HCT116 (cell line): ENCODE data around the gene LDB2. TPM values are rescaled to one million over a fixed set of nuclear protein-coding genes. Genes with fewer than 3 reads are reported as not detected.

Experiments
- ATAC-seq: fragments of 200-7000 bp; cut with Tn5 transposase; 2 replicates; pipeline ENCODE4 v1.9.1; 2020; ENCODE audit warnings: mild to moderate bottlenecking, moderate library complexity
- BruUV-seq: library from RNA; stranded (reverse); fragments of 400-500 nt; replicated peaks from 2 replicates; lab custom pipeline; 2021; lab: Mats Ljungman, UMichigan
- CTCF ChIA-PET: fragments of 300-600 bp; sonication (Branson Sonifier 250); formaldehyde crosslinking; loops from one replicate; lab custom pipeline; 2021; ENCODE audit warnings: antibody characterized with exemption; lab: Charles Lee
- POLR2A ChIA-PET: fragments of 300-600, 350-600 bp; sonication (Branson Sonifier 250); formaldehyde crosslinking; loops from one replicate; lab custom pipeline; 2021; ENCODE audit warnings: antibody characterized with exemption; lab: Charles Lee
- RAD21 ChIA-PET, 2 experiments: fragments of 300-600 bp; sonication (Branson Sonifier 250); formaldehyde crosslinking; loops; one replicate each; lab custom pipeline; 2023; ENCODE audit warnings: low total read pairs in 2 of 2; ENCODE audit not compliant: uncharacterized antibody in 2 of 2, unreplicated experiment in 2 of 2, low non-redundant PET in 1 of 2; lab: Charles Lee
- DNase-seq: peaks from one replicate; pipeline ENCODE4 v3.0.0-alpha.2; 2010; ENCODE audit warnings: low read depth, low spot score
- H2AFZ ChIP-seq: fragments of 200-600 bp; shearing (Covaris generic), sonication (generic); 2 replicates; pipeline ENCODE4 v1.6.1; 2017; ENCODE audit warnings: low read depth, mixed run types, mixed read lengths, antibody characterized with exemption, low read length; ENCODE audit not compliant: poor library complexity, severe bottlenecking
- H3K27ac ChIP-seq: 2 replicates; pipeline ENCODE4 v1.5.1; 2012; ENCODE audit warnings: low read depth, low read length
- H3K27me3 ChIP-seq: fragments of 200-600 bp; sonication (generic); 2 replicates; pipeline ENCODE4 v1.6.1; 2016; ENCODE audit warnings: mixed run types, low read length, mixed read lengths; ENCODE audit not compliant: insufficient read depth
- H3K36me3 ChIP-seq, 2 experiments: fragments of 200-500 bp in 1 of 2; fragments of 200-600 bp in 1 of 2; sonication (Bioruptor generic) in 1 of 2; sonication (generic) in 1 of 2; 2 replicates each; pipeline versions ENCODE4 v1.5.1 to v1.6.1; 2014 to 2016; ENCODE audit warnings: low read length in 2 of 2, inconsistent platforms in 1 of 2, mixed read lengths in 1 of 2, mixed run types in 1 of 2; ENCODE audit not compliant: insufficient read depth in 2 of 2, control insufficient read depth in 1 of 2
- H3K4me1 ChIP-seq, 2 experiments: fragments of 200-600 bp in 1 of 2; sonication (generic) in 1 of 2; 2 replicates each; pipeline versions ENCODE4 v1.5.1 to v1.6.1; 2012 to 2017; ENCODE audit warnings: low read length in 2 of 2, inconsistent platforms in 1 of 2, mild to moderate bottlenecking in 1 of 2, mixed read lengths in 1 of 2, mixed run types in 1 of 2, moderate library complexity in 1 of 2; ENCODE audit not compliant: insufficient read depth in 2 of 2, control insufficient read depth in 1 of 2
- H3K4me2 ChIP-seq: fragments of 200-600 bp; sonication (generic); 2 replicates; pipeline ENCODE4 v1.6.1; 2017; ENCODE audit warnings: mixed run types, low read length, mixed read lengths
- H3K4me3 ChIP-seq, 2 experiments: fragments of 200-600 bp in 1 of 2; sonication (generic) in 1 of 2; replicated peaks in 1 of 2; 2 replicates each; pipeline ENCODE4 v1.5.1; 2011 to 2016; ENCODE audit warnings: low read length in 2 of 2, control low read depth in 1 of 2, low read depth in 1 of 2, mild to moderate bottlenecking in 1 of 2, mixed read lengths in 1 of 2, mixed run types in 1 of 2
- H3K79me2 ChIP-seq: fragments of 200-600 bp; sonication (generic); 2 replicates; pipeline ENCODE4 v1.6.1; 2017; ENCODE audit warnings: mild to moderate bottlenecking, mixed run types, low read length, moderate library complexity, mixed read lengths; ENCODE audit not compliant: insufficient read depth
- H3K9ac ChIP-seq: fragments of 200-600 bp; sonication (generic); 2 replicates; pipeline ENCODE4 v1.6.1; 2016; ENCODE audit warnings: low read length, mixed read lengths
- H3K9me2 ChIP-seq: fragments of 200-600 bp; sonication (generic), shearing (Covaris generic); 2 replicates; pipeline ENCODE4 v1.6.1; 2017; ENCODE audit warnings: mixed run types, mild to moderate bottlenecking, moderate library complexity; ENCODE audit not compliant: insufficient read depth
- H3K9me3 ChIP-seq, 2 experiments: fragments of 200-500 bp in 1 of 2; fragments of 200-600 bp in 1 of 2; sonication (Bioruptor generic) in 1 of 2; sonication (generic) in 1 of 2; 2 replicates each; pipeline ENCODE4 v1.6.1; 2014 to 2017; ENCODE audit warnings: low read length in 2 of 2, mixed read lengths in 2 of 2, inconsistent platforms in 1 of 2, low read depth in 1 of 2, mild to moderate bottlenecking in 1 of 2, mixed run types in 1 of 2, moderate library complexity in 1 of 2; ENCODE audit not compliant: control insufficient read depth in 1 of 2, insufficient read depth in 1 of 2
- H4K20me1 ChIP-seq: fragments of 200-600 bp; sonication (generic), shearing (Covaris generic); 2 replicates; pipeline ENCODE4 v1.6.1; 2017; ENCODE audit warnings: mixed run types, mild to moderate bottlenecking, moderate library complexity; ENCODE audit not compliant: insufficient read depth
- ATF3 ChIP-seq: IDR thresholded peaks from 2 replicates; pipeline ENCODE4 v1.6.1; 2012
- CBX3 ChIP-seq: IDR thresholded peaks from 2 replicates; pipeline ENCODE4 v1.6.1; 2012; ENCODE audit warnings: low read depth
- CEBPB ChIP-seq: IDR thresholded peaks from 2 replicates; pipeline ENCODE4 v1.6.1; 2012; ENCODE audit warnings: low read depth
- EGR1 ChIP-seq: IDR thresholded peaks from 2 replicates; pipeline ENCODE4 v1.6.1; 2012; ENCODE audit warnings: low read depth
- ELF1 ChIP-seq: IDR thresholded peaks from 2 replicates; pipeline ENCODE4 v1.6.1; 2012; ENCODE audit warnings: low read depth, borderline replicate concordance
- EZH2 ChIP-seq: fragments of 200-600 bp; sonication (generic); IDR thresholded peaks from 2 replicates; pipeline ENCODE4 v1.6.1; 2017; ENCODE audit warnings: antibody characterized with exemption, mixed run types
- EZH2phosphoT487 ChIP-seq: fragments of 200-600 bp; IDR thresholded peaks from 2 replicates; pipeline ENCODE4 v1.6.1; 2018; ENCODE audit warnings: antibody characterized with exemption, borderline replicate concordance
- FOSL1 ChIP-seq: IDR thresholded peaks from 2 replicates; pipeline ENCODE4 v1.6.1; 2012; ENCODE audit warnings: low read depth
- MAX ChIP-seq: IDR thresholded peaks from 2 replicates; pipeline ENCODE4 v1.6.1; 2012
- POLR2AphosphoS5 ChIP-seq: IDR thresholded peaks from 2 replicates; pipeline ENCODE4 v1.6.1; 2011; ENCODE audit warnings: mild to moderate bottlenecking, low read depth, low read length, moderate library complexity
- RAD21 ChIP-seq: IDR thresholded peaks from 2 replicates; pipeline ENCODE4 v1.6.1; 2012; ENCODE audit warnings: low read depth, mild to moderate bottlenecking
- SIN3A ChIP-seq: IDR thresholded peaks from 2 replicates; pipeline ENCODE4 v1.6.1; 2012; ENCODE audit warnings: low read depth
- YY1 ChIP-seq: IDR thresholded peaks from 2 replicates; pipeline ENCODE4 v1.6.1; 2011; ENCODE audit warnings: low read length, low read depth, moderate library complexity, mild to moderate bottlenecking; ENCODE audit not compliant: insufficient replicate concordance; ENCODE audit errors: extremely low read depth
- ZBTB33 ChIP-seq: IDR thresholded peaks from 2 replicates; pipeline ENCODE4 v1.6.1; 2011; ENCODE audit warnings: mild to moderate bottlenecking, low read length, moderate library complexity; ENCODE audit not compliant: insufficient replicate concordance; ENCODE audit errors: extremely low read depth
- ZNF274 ChIP-seq: fragments of 200-500 bp; sonication (Bioruptor generic); IDR thresholded peaks from 2 replicates; pipeline ENCODE4 v1.6.1; 2014; ENCODE audit warnings: mild to moderate bottlenecking, low read depth, low read length, inconsistent platforms
- intact Hi-C: fragments of 100-400 bp; cut with micrococcal nuclease; formaldehyde crosslinking; loops from 2 replicates; pipeline ENCODE4 v1.10.0; 2022
- total RNA-seq: library from RNA; stranded (reverse); gene quantifications from one replicate; pipeline ENCODE4 v1.2.1, GENCODE V29; 2021; ENCODE audit not compliant: unreplicated experiment

The LDB2 gene
- total RNA-seq, 1 experiment from 2014 or later, result 0.12 TPM

- ATAC-seq, result no peak
- H3K4me2 ChIP-seq, result no peak overlapping the region
- H3K4me1 ChIP-seq, result no peaks in the 10 kb centered on the region
- ChIA-PET CTCF (no interaction called here), POLR2A (no interaction called here), RAD21 (no interaction called here)
- H3K9ac ChIP-seq, result no peak overlapping the region
- no TSS peak for BruUV-seq
- no peaks in the 10 kb centered on the region for H4K20me1 ChIP-seq
- intact Hi-C loops, result no loop called here
- no peak overlapping the region for H2AFZ ChIP-seq
- DNase-seq, result no peak
- no peaks in the 10 kb centered on the region for H3K9me3 ChIP-seq
- H3K27ac ChIP-seq, result no peak overlapping the region
- peaks cover 12% of the 10 kb centered on the region; the same call in 1 of the 2 replicates for H3K27me3 ChIP-seq
- no peaks in the 10 kb centered on the region for H3K79me2 ChIP-seq
- no peaks in the 10 kb centered on the region for H3K36me3 ChIP-seq
- no peak for TF ChIP-seq ZNF274
- no peak for TF ChIP-seq EZH2phosphoT487
- no peak for TF ChIP-seq ELF1
- no peak for TF ChIP-seq SIN3A
- TF ChIP-seq RAD21, result no peak
- no peak for TF ChIP-seq MAX
- TF ChIP-seq POLR2AphosphoS5, result no peak
- no peak for TF ChIP-seq ZBTB33
- TF ChIP-seq YY1, result no peak
- no peak for TF ChIP-seq CEBPB
- no peak for TF ChIP-seq FOSL1
- TF ChIP-seq CBX3, result no peak
- no peak for TF ChIP-seq EZH2
- no peak for TF ChIP-seq ATF3
- no peak for TF ChIP-seq EGR1
- TF ChIP-seq, all 23 proteins: peak for 0
- no peak overlapping the region for H3K4me3 ChIP-seq
- H3K9me2 ChIP-seq, result no peaks in the 10 kb centered on the region
These were observed 107.0 kb downstream of the LDB2 start for GRCh38 chr4:16791460-16791859.
